NCI-H187 treated with DMSO at 0.1 percent for 48 hours (cell line): ENCODE data around the gene BCL2L12.

Source experiments
- DNase-seq: peaks from one replicate; lab custom pipeline; 2025; lab: John Stamatoyannopoulos, UW

The BCL2L12 gene

DNA sequence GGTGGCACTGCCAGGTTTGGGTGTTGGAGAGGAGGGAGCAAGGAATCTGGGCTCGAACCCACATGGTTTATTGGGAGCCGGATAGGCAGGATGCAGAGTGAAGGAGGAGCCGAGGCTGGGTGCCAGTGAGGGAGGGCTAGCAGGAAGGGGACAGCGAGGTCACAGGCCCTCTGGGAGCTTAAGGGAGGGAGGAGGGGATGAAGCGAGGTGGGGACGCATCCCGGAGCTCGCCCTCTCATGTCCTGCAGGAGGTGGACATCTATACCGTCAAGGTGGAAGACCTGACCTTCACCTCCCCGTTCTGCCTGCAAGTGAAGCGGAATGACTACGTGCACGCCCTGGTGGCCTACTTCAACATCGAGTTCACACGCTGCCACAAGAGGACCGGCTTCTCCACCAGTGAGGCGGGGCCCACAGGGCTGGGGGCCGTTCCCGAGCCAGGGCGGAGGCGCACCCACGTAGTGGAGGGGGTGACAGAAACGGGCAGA, 20.2 kb downstream of the BCL2L12 start:
- DNase-seq: no peak

DNA sequence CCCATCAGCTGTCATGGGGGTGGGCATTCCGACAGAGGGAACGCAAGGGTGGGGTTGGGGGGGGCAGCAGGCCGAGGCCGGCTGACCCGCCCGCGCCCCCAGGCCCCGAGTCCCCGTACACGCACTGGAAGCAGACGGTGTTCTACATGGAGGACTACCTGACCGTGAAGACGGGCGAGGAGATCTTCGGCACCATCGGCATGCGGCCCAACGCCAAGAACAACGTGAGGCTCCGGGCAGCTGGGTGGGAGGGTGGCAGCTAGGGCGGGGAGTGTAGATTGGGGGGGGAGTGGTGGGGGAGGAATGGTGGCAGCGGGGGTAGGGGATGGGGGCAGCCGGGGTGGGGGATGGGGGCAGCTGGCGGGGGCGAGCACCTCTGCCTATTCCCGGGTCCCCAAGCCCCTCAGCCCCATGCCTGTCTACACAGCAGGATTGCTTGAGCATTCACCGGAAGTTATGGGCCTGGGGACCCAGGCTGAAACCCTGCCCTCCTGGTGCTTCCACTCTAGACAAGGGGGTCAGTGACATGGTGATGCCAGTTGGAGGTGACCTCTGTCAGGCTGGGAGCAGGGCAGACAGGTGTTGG, 20.9 kb downstream of the BCL2L12 start:
- no peak for DNase-seq

DNA sequence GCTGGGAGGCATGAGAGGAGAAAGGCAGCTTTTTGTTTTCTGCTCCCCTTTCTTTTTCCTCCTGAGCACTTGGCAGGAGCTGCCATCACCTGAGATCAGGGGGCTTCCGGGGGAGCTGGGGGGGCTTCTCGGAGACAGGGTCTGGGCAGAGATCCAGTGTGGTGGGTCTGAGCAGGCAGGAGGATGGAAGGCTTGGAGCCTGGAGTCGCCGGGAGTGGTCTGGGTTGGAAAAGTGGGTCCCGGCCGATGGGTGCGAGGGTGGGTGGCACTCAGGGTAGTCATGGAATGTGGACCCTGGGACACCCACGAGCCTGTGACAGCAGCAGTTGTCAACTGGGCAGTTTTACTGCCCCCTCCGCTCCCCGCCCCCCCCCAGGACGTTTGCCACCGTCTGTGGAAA, 21.4 kb downstream of the BCL2L12 start:
- no peak for DNase-seq

DNA sequence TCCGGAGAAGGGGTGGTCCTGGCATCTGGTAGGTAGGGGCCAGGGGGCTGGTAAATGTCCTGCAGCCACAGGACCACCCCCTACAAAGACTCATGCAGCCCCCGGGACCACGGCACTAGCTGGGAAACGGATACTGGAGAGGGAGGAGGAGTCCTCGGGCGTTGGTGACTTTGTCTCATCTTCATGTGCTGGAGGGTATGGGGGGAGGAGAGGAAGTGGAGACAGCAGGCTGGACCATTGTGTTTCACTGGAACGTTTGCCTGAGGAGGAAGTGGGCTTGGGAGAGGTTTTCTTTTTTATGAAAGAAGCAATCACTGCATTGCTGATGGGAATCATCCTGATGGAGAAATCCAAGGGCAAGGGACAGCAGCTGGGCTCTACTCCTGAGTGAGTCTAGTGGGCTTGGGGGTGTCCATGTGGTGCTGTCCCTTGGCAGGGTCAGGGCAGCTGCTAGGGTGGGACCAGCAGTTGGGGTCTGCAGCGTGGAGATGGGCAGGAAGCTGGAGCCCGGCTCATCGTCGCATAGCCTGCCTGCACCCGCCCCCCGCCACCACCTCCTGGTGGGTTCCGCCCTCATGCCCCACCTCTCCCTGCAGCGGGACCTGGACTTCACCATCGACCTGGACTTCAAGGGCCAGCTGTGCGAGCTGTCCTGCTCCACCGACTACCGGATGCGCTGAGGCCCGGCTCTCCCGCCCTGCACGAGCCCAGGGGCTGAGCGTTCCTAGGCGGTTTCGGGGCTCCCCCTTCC, 22.0 kb downstream of the BCL2L12 start:
- no peak for DNase-seq

DNA sequence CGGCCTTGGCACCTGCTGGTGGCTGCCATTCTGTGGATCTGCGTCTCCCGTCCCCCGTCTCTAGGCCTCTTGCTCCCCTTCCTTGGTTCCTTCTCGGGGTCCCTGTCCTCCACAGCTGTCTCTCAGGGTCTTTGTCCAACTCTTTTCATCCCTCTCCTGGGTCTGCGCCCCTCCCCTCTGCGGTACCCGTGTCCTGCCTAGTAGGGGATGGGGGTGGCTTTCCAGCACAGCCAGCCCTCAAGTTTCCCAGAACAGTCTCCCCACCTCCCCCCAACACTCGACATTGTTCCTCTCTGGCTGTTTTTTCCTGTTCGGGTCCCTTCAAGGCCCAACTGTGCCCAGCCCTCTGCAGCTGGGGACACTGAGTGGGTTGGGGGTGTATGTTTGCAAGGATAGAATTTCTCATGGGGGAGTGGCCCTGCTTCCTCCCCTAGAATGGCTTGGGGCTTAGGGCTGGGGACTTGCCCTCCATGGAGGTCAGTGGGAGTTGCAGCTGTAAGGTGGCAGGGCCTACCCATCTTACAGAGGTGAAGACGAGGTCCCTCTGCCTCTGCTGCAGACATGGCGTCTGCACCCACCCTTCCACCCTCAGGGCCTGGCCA, 22.9 kb downstream of the BCL2L12 start:
- DNase-seq: no peak

DNA sequence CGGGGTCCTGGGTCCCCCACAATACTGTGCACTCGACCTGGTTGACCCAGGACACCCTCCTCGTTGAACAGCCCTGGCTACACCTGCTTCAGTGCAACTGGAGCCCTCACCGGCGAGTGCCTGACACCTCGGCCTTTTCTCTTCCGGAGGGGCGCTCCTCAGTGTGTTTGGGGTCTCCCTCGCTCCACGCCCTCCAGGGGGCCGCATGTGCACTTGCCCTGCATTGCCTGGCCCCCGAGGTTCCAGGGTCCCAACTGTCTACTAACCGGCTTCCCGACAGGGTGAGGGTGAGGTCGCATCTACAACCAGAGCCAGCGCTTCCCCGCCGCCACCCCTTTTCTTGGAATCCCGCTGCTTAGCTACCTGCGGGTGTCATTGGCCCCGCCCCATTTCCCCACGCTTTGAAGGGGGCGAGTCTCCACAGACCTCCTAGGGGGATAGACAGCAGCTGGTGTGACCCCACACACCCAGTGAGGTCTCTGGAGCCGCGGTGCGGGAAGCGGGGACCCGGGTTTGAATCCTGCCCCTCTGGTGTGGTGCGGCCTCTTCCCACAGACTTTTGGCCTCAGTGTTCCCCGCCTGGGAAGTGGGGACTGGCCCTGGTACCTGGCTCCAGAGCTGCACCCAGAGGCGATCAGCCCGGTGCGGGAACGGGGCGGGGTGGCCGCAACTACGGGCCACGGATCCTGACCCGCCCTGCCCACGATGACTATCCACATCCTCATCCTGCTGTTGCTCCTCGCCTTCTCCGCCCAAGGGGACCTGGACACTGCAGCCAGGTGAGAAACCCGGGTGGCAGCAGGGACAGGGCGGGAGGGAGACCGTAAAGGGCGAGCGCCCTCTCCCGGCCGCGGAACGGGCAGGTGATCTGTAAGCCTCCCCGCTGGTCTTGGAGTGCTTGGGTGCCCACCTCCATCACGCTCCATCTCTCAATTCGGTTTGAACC, 23.7 kb downstream of the BCL2L12 start, which contains the start of gene ADM5:
TSS of gene ADM5 (plus strand) at position 462 of the 946 bp plus-strand sequence. CDS start at position 706, 244 bp downstream.
- DNase-seq: no peak

DNA sequence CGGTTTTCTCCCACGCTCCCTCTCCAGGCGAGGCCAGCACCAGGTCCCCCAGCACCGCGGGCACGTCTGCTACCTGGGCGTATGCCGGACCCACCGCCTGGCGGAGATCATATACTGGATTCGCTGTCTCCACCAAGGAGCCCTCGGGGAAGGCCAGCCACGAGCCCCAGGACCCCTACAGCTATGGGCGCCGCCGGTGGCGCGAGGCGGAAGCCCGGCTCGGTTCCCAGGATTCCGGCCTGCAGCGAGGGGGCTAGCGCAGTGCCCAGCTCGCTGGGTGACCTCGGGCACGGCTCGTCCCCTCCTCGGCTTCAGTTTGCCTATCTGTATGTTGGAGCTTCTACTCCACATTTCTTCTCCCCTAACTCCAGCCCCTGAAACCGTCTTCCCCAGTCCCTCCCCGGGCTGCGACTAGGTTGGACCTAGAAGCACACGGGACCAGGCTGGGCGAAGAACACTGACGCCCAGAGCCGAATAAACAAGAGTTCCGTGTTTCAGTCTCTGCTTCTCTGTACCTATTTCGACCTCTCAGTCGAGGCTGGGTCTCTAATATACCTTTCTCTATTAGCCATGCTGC, 24.4 kb downstream of the BCL2L12 start:
- no peak for DNase-seq

DNA sequence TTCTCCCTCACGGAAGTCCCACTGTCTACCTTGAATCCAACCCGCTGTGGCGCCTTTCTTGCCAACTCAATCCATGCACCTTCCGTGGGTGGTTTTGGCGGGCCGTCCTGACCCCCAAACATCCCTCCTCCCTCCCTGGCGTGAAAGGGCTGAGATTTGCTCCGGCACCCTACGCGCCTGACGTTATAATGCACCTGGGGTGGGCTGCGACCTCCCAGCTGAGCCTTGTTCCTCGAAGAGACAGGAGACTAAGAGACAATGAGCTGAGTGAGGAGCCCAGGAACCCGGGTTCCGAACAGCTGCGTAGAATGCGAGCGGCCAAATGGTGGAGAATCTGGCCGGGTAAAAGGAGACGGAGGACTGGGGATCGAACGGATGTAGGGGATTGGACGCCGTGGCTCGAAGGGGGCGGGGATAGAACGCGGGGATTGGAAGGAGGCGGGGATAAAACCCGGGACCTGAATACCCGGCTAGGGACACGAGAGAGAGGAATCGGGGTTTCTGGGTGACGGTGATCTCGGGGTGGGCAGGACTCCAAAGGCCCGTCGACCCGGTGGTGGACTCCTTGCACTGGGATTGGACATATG, 25.0 kb downstream of the BCL2L12 start, which contains the start of gene CPT1C:
TSS of gene CPT1C (plus strand) at position 461 of the 587 bp plus-strand sequence. CDS start 1,137 bp downstream, outside the sequence.
- peak; percentile 97 for DNase-seq

DNA sequence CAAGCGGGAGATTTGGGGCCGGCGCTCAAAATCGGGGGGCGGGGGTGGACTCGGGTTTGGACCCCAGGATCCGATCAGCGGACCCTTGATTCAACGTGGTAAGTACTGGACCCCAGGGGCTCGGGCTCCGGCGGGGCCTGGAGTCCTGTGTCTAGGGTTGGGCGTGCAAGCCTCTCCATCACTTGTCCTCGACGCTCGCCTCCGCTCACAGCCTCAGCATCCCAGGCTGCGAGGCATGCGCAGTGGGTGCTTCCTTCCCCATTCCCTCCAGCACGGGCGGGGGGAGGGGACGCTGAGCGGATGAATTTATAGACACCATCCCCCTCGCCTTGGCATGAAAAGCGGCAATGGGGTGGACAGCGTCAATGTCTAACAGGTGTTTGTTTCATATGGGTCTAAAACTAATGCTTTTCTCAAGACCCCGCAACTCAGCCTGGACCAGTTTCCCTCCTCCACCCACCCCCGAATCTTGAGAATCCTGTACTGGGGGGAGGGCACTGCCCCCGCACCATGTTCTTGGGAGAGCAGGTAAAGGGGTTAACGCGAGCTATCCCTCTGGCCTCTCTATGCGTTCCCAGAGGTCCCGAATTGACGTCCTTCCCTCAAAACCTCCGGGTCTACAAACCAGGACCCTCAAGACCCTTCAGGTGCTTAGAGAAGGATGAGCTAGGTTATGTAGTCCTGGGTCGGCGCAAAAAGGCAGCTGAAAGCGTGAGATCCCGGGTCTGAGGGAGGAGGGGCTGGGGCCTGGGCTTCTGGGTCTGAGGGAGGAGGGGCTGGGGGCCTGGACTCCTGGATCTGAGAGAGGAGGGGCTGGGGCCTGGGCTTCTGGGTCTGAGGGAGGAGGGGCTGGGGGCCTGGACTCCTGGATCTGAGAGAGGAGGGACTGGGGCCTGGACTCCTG, 25.8 kb downstream of the BCL2L12 start:
- no peak for DNase-seq

DNA sequence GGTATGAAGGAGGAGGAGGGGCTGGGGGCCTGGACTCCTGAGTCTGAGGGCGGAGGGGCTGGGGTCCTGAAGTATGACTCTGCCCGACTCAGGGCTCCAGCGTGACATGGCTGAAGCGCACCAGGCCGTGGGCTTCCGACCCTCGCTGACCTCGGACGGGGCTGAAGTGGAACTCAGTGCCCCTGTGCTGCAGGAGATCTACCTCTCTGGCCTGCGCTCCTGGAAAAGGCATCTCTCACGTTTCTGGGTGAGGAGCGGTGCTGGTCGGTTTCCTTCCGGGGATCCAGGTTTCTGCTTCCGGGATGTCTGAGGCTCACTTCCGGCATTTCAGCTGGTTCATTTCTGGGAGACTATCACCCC, 26.4 kb downstream of the BCL2L12 start:
- DNase-seq: no peak

DNA sequence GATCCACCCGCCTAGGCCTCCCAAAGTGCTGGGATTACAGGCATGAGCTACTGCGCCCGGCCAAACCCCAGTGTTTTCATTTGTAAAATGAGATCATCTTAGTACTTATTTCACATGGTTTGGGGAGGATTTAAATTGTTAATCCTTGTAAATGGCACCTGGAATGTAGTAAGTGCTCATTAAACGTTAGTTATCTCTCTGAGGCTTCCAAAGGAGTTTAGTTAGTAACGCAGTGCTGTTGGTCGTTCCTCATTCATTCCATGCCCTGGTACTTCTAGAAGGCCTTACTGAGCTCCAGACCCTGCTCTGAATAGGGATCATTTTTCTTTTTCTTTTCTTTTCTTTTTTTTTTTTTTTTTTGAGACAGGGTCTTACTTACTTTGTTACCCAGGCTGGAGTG, 30.4 kb downstream of the BCL2L12 start:
- no peak for DNase-seq

DNA sequence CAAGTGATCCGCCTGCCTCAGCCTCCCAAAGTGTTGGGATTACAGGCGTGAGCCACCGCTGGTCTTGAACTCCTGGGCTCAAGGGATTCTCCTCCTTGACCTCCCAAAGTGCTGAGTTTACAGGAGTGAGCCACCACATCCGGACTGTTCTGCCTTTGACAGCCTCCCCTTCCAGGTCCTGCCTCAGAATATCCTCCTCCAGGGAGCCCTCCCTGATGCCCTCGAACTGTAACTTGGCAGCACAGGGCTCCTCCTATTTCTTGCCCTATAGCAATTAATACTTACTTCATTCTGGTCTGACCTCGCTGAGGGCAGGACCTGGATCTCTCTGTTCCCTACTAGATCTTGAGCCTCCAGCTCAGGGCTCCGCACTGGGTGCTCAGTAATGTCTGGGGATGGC, 31.1 kb downstream of the BCL2L12 start:
- no peak for DNase-seq

DNA sequence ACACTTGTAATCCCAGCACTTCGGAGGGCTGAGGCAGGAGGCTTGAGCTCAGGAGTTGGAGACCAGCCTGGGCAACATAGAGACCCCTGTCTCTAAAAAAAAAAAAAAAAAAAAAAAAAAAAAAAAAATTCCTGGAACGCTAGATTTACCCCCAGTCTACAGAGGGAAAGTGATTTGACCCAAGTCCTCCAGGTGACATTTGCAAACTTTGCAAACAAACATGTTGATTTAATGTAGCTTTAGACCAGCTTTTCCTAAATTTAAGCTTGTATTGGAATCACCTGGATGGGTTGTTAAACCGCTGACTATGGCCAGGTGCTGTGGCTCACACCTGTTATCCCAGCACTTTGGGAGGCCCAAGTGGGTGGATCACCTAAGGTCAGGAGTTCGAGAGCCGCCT, 33.6 kb downstream of the BCL2L12 start:
- DNase-seq: no peak

DNA sequence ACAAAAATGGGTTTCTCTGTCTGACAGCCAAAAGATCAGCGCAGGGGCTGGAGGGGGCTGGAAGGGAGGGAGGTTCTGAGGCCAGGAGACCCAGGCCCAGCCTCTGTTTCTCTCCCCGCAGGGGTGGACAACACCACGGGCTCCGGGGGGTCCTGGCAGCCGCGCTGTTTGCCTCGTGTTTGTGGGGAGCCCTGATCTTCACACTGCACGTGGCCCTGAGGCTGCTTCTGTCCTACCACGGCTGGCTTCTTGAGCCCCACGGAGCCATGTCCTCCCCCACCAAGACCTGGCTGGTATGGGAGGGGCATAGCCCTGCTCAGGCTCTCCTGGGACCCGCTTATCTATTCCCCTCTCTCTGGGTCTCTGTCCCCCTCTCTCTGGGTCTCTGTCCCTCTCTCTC, 34.8 kb downstream of the BCL2L12 start:
- no peak for DNase-seq

DNA sequence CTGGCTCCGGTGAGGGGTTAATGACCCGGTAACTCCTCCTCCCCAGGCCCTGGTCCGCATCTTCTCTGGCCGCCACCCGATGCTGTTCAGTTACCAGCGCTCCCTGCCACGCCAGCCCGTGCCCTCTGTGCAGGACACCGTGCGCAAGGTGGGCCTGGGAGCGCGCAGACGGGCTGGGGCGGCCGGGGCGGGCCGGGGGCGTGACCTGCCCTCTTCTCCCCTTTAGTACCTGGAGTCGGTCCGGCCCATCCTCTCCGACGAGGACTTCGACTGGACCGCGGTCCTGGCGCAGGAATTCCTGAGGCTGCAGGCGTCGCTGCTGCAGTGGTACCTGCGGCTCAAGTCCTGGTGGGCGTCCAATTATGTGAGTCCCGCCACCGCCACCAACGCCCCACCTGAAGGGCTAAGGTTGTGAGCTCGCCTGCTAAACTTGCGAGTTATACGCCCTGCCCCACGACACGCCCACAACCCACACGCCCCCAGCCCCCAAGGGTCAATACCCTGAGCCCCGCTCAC, 35.6 kb downstream of the BCL2L12 start:
- DNase-seq: no peak

DNA sequence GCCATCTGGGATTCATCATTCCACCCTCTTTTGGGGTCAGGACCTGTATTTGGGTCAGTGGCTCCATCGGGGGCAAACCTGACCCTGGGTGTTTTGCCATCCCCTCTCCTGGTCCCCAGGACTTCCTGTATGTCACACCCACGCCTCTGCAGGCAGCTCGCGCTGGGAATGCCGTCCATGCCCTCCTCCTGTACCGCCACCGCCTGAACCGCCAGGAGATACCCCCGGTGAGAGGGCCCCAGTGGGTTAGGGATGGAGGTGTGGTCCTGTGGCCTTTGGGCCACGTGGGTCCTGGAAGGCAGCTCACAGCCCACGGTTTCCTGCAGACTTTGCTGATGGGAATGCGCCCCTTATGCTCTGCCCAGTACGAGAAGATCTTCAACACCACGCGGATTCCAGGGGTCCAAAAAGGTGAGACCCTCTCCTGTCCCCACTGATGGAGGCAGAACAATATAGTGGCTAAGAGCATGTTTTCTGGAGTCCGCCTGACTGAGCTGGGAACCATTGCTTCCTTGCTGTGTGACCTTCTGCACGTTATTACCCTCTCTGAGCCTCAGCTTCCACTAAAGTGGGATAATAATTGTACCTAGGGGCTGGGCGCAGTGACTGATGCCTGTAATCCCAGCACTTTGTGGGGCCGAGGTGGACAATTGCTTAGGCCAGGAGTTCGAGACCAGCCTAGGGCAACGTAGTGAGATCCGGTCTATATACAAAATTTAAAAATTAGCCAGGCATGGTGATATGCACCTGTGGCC, 39.3 kb downstream of the BCL2L12 start:
- no peak for DNase-seq

DNA sequence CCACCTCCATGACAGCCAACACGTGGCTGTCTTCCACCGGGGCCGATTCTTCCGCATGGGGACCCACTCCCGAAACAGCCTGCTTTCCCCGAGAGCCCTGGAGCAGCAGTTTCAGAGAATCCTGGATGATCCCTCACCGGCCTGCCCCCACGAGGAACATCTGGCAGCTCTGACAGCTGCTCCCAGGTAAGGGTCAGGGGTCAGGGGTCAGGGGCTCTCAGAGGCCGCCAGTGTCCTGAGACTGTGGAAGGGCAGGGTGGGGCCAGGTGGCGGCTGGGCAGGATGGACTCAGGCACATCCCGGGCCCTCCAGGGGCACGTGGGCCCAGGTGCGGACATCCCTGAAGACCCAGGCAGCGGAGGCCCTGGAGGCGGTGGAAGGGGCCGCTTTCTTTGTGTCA, 40.2 kb downstream of the BCL2L12 start:
- DNase-seq: no peak

DNA sequence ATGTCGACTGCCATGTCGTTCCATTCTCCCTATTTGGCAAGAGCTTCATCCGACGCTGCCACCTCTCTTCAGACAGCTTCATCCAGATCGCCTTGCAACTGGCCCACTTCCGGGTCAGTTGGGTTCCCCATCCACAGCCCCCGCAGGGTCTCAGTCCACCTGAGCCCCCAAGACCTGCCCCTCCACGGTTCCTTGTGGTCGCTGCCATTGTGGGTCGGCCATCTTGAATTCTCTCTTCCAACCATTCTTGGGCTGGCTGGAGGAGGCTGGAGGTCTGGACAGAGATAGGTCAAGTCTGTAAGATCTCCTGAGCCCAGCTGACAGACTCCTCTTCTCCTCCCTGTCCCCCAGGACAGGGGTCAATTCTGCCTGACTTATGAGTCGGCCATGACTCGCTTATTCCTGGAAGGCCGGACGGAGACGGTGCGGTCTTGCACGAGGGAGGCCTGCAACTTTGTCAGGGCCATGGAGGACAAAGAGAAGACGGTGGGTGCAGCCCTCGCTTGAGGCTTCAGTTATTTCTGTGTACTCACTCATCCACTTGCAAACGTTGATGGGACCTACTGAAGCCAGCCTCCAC, 44.7 kb downstream of the BCL2L12 start:
- DNase-seq: no peak

DNA sequence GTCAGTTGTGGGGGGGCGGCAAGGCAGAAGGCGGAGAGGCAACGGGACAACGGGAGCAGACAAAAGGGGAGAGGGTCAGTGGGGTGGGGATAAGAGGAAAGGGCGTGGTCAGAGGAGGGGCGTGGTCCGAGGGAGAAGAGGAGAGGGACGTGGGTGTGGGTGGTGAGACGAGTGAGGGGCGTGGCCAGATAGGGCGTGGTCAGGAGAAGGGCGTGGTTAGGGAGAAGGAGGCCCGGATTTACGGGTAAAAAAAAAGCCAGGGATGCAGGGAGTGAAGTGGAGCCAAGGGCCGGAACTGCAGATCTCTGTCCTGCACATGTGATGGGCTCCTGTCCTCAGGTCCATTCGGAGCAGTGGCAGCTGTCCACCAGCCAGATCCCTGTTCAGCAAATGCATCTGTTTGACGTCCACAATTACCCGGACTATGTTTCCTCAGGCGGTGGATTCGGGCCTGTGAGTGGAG, 46.7 kb downstream of the BCL2L12 start:
- no peak for DNase-seq
